Activated B cell treated with CpG ODN at 0.5 μM for 24 hours (primary cell): ENCODE results near the gene DCHS2. TPM values are rescaled to one million over a fixed set of nuclear protein-coding genes. Genes with fewer than 3 reads are reported as not detected.

Source experiments
- ATAC-seq: fragments of 200-7000 bp; cut with Tn5 transposase; one replicate; pipeline ENCODE4 v1.10.0; 2021; ENCODE audit warnings: low read depth, mild to moderate bottlenecking, moderate library complexity
- CTCF ChIA-PET: fragments of 350-600 bp; sonication (Branson Sonifier 250); formaldehyde crosslinking; loops from one replicate; lab custom pipeline; 2021; ENCODE audit warnings: antibody characterized with exemption; lab: Charles Lee
- POLR2A ChIA-PET: fragments of 350-600 bp; sonication (Branson Sonifier 250); formaldehyde crosslinking; loops from one replicate; lab custom pipeline; 2021; ENCODE audit warnings: antibody characterized with exemption; lab: Charles Lee
- DNase-seq: peaks from one replicate; pipeline ENCODE4 v3.0.0; 2022
- H3K27ac Mint-ChIP-seq: one replicate; pipeline ENCODE4 v1.8.0; 2020; ENCODE audit warnings: mixed read lengths
- H3K27me3 Mint-ChIP-seq: one replicate; pipeline ENCODE4 v1.8.0; 2021; ENCODE audit warnings: mixed read lengths
- H3K36me3 Mint-ChIP-seq: one replicate; pipeline ENCODE4 v1.8.0; 2021; ENCODE audit warnings: low read depth, mixed read lengths
- H3K4me1 Mint-ChIP-seq: one replicate; pipeline ENCODE4 v1.8.0; 2021; ENCODE audit warnings: mixed read lengths
- H3K4me3 Mint-ChIP-seq: one replicate; pipeline ENCODE4 v1.8.0; 2020; ENCODE audit warnings: mild to moderate bottlenecking, mixed read lengths
- H3K9me3 Mint-ChIP-seq: one replicate; pipeline ENCODE4 v1.8.0; 2020; ENCODE audit warnings: mixed read lengths
- intact Hi-C: fragments of 100-400 bp; cut with micrococcal nuclease; formaldehyde crosslinking; loops from one replicate; pipeline ENCODE4 v1.15.1; 2024
- total RNA-seq: library from RNA; stranded (reverse); gene quantifications from 2 replicates; pipeline ENCODE4 v1.2.3, GENCODE V29; 2022
- TF ChIP-seq, protein P1 (sequence below): fragments of 200-600 bp; IDR thresholded peaks from one replicate; pipeline ENCODE4 v1.8.0; 2022; ENCODE audit warnings: antibody characterized with exemption, mild to moderate bottlenecking

DCHS2 gene
- total RNA-seq, 1 donor from 2014 or later, result 0.13 TPM

DNA sequence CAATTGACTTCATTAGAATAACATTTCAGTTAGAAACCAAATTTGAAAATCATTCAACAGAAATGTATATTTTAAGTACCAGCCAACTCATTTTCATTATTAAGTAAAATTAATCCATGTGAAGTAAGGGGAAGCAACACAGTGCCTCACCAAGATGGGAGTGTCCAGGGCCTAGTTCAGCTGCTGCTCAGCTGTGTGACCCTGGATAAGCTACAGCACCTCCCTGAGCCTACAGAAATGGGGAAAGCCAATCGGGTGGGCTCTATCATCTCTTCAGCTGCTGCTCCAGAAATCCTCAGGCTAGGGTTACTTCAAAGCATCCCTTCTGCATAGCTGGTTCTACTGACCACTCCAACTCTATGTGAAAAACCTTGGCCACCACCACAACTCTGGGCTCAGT, 18.7 kb downstream of the DCHS2 start:
- Mint-ChIP-seq H3K4me3 (no peak overlapping the region), H3K9me3 (no peaks in the 10 kb centered on the region), H3K27me3 (peaks cover 36% of the 10 kb centered on the region), H3K36me3 (no peaks in the 10 kb centered on the region), H3K4me1 (no peaks in the 10 kb centered on the region), H3K27ac (no peak overlapping the region)
- ChIA-PET CTCF (no interaction called here), POLR2A (no interaction called here)
- ATAC-seq, result no peak
- DNase-seq, result no peak
- TF ChIP-seq, protein P1, sequence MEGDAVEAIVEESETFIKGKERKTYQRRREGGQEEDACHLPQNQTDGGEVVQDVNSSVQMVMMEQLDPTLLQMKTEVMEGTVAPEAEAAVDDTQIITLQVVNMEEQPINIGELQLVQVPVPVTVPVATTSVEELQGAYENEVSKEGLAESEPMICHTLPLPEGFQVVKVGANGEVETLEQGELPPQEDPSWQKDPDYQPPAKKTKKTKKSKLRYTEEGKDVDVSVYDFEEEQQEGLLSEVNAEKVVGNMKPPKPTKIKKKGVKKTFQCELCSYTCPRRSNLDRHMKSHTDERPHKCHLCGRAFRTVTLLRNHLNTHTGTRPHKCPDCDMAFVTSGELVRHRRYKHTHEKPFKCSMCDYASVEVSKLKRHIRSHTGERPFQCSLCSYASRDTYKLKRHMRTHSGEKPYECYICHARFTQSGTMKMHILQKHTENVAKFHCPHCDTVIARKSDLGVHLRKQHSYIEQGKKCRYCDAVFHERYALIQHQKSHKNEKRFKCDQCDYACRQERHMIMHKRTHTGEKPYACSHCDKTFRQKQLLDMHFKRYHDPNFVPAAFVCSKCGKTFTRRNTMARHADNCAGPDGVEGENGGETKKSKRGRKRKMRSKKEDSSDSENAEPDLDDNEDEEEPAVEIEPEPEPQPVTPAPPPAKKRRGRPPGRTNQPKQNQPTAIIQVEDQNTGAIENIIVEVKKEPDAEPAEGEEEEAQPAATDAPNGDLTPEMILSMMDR, result no peak
- intact Hi-C loops, result no loop called here

DNA sequence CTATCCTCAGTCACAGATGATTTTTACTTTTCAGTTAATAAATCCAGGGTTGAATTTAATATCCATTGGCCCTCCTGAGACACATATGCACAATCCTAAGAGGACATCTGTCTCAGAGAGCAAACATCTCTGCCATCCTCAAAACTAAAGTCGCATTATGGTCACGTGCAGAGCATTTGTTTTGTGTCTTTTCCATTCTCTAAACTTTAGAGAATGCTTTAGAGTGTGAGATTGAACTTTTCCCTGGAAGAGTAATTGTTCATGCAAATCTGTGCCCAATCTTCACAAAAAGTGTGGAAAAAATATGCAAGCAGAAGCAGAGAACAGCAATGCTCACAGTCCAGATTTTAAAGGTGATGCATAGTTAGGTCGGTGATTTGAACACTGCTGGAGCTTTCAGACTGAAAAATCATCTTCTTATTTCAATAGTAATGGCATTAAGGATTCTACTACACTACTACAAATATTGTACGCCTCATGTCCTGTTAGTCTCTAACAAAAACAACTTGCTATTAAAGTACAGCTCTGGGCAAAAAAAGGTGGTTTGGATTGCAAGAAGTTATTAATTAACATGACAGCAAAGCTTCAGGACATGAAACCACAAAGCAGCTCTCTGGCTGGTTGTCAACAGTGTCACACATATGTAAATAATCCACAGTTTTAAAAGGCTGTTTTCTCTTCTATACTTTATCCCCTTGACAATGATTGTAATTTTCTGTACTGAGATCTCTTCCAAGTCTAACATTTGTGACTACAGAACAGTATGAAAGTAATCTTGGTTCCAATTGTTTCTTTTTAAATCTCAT, 19.9 kb downstream of the DCHS2 start:
- TF ChIP-seq, protein P1, result no peak
- POLR2A ChIA-PET, result no interaction called here
- no peak overlapping the region for H3K4me3 Mint-ChIP-seq

DNA sequence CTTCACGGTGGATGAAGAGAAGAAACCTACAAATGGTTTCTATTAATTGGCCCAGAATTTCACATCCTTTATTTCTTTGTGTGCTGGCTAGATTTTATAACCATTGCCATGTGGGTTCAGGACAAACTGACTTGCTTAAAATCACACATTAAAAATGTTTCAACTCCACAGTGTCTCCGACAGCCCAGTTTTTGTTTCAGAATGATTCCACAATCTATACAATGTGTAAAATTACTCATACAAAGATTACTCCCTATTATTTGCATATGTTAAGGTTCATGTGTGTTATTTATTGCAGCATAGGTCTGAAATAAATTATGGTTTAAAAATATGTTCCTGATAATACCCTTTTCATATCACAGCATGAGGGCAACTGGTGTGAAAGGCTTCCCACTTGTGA, 20.6 kb downstream of the DCHS2 start:
- H3K27ac Mint-ChIP-seq, result no peak overlapping the region
- no peaks in the 10 kb centered on the region for H3K9me3 Mint-ChIP-seq
- no peak for ATAC-seq
- H3K36me3 Mint-ChIP-seq, result no peaks in the 10 kb centered on the region
- no peak for DNase-seq
- ChIA-PET POLR2A (no interaction called here), CTCF (no interaction called here)
- TF ChIP-seq, protein P1, result no peak
- intact Hi-C loops, result no loop called here
- no peak overlapping the region for H3K4me3 Mint-ChIP-seq
- peaks cover 23% of the 10 kb centered on the region for H3K27me3 Mint-ChIP-seq
- H3K4me1 Mint-ChIP-seq, result no peaks in the 10 kb centered on the region

More for the DNA sequence above, 19.9 kb downstream of the DCHS2 start:
- H3K27ac Mint-ChIP-seq, result no peak overlapping the region
- CTCF ChIA-PET, result no interaction called here
- ATAC-seq (no peak), DNase-seq (no peak)
- intact Hi-C loops, result no loop called here
- H3K36me3 Mint-ChIP-seq, result no peaks in the 10 kb centered on the region
- no peaks in the 10 kb centered on the region for H3K9me3 Mint-ChIP-seq
- H3K27me3 Mint-ChIP-seq, result peaks cover 30% of the 10 kb centered on the region
- no peaks in the 10 kb centered on the region for H3K4me1 Mint-ChIP-seq

DNA sequence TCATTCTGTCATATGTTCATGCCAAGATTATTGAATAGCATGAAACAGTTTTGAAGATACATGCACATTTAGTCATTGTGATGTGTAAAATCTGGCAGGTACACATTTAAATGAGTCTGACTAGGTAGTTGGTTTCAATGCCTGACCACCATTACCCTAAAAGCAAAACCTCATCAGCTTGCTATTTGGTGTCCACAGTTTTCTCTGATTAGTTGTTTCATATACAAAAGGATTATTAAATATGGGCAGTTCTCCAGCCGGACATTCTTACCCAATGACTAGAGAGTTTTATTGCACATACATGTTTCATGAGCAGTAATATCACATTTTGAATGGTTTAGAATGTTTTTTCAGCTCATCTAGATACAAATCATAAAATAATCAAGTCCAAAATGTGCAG, 23.7 kb downstream of the DCHS2 start:
- H3K27ac Mint-ChIP-seq, result no peak overlapping the region
- peaks cover 20% of the 10 kb centered on the region for H3K27me3 Mint-ChIP-seq
- DNase-seq (no peak), ATAC-seq (no peak)
- no peaks in the 10 kb centered on the region for H3K4me1 Mint-ChIP-seq
- intact Hi-C loops, result no loop called here
- POLR2A ChIA-PET, result no interaction called here
- CTCF ChIA-PET, result no interaction called here
- no peak overlapping the region for H3K4me3 Mint-ChIP-seq
- H3K36me3 Mint-ChIP-seq, result no peaks in the 10 kb centered on the region
- TF ChIP-seq, protein P1, result no peak
- H3K9me3 Mint-ChIP-seq, result no peaks in the 10 kb centered on the region

DNA sequence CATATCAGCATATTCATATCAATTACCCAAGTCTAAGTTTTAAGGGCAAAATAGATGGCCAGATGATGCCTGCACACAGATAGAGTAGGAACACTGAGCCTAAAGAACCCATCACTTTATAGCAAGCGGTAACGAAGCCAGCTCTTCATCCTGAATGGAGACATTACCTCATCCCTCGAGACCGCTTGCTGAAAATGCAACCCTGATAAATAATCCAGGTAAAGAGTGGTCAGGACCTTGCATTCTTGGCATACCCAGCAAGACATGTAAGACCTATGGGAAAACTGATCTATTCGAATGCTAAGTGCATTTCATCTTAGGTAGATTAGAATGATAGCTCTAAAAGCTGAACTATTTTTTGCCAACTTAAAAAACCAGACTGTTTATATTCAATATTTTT, 25.3 kb downstream of the DCHS2 start:
- no peaks in the 10 kb centered on the region for H3K36me3 Mint-ChIP-seq
- CTCF ChIA-PET, result no interaction called here

More for the DNA sequence above, 25.3 kb downstream of the DCHS2 start:
- Mint-ChIP-seq H3K9me3 (no peaks in the 10 kb centered on the region), H3K27ac (no peak overlapping the region), H3K4me3 (no peak overlapping the region), H3K27me3 (peaks cover 25% of the 10 kb centered on the region), H3K4me1 (no peaks in the 10 kb centered on the region)
- POLR2A ChIA-PET, result no interaction called here
- DNase-seq (no peak), ATAC-seq (no peak)
- TF ChIP-seq, protein P1, result no peak
- intact Hi-C loops, result no loop called here
